ELR (cell line): ENCODE measurements around the gene WIZ.
A peak's percentile ranks its signal among the peaks of the same experiment; 100 is the strongest.
"Not testable (repeated sequence)": the region's sequence is repeated elsewhere in the genome, so short reads cannot be mapped to it uniquely, and the experiment has no call there.

Source experiments
- DNase-seq: peaks from one replicate; pipeline ENCODE4 v3.0.0-alpha.2; 2015; ENCODE audit warnings: low read depth

The WIZ gene, protein sequence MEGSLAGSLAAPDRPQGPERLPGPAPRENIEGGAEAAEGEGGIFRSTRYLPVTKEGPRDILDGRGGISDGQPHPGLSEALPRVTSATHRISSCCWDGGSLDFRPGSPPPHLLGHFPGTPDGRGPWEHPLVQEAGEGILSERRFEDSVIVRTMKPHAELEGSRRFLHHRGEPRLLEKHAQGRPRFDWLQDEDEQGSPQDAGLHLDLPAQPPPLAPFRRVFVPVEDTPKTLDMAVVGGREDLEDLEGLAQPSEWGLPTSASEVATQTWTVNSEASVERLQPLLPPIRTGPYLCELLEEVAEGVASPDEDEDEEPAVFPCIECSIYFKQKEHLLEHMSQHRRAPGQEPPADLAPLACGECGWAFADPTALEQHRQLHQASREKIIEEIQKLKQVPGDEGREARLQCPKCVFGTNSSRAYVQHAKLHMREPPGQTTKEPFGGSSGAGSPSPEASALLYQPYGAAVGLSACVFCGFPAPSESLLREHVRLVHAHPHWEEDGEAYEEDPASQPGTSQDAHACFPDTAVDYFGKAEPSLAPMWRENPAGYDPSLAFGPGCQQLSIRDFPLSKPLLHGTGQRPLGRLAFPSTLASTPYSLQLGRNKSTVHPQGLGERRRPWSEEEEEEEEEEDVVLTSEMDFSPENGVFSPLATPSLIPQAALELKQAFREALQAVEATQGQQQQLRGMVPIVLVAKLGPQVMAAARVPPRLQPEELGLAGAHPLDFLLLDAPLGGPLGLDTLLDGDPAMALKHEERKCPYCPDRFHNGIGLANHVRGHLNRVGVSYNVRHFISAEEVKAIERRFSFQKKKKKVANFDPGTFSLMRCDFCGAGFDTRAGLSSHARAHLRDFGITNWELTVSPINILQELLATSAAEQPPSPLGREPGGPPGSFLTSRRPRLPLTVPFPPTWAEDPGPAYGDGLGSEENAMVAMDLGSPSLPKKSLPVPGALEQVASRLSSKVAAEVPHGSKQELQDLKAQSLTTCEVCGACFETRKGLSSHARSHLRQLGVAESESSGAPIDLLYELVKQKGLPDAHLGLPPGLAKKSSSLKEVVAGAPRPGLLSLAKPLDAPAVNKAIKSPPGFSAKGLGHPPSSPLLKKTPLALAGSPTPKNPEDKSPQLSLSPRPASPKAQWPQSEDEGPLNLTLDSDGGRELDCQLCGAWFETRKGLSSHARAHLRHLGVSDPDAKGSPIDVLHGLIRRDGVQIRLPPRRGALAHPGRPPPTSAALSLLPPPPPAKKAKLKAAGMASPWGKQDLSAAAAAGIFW (N-terminal part only)

DNA sequence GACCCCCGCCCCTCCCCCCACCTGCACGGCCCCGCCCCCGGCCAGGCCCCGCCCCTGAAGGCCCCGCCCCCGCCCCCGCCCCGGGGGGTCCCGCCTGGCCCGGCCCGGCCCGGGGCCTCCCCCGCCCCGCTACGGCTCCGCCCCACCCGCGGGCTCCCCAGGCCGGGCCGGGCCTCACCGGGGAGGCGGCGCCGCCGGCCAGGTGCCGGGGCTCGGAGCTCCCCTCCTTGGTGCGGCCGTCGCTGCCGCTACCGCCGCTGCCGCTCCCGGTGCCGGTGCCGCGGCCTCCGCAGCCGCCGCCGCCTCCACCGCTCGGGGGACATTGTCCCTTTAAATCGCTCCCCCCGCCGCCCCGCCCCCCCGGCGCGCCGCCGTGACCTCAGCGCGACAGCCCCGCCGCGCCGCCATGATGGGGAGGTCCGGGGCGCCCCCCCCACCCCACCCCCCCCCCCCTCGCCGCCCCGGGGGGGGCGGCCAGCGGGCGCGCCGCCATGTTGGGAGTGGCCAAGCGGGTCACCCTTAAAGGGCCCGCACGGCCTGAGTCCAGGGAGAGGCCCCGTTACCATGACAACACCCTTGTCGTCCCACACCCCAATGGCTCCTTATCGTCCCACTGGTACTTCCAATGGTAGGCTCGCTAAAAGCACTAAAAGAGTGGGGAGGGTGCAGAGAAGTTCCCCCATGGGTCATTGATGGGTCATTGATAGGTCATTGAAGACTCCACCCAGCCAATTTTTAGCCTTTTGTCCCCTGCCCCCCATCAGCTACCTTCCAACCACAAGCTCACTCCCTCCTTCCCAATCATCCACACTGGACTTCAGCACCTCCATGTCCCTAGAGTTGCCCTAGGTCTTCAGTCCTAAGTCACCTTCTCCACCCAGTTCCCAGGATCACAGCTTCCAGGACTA, at the start of gene WIZ:
Gene WIZ, minus strand, starts transcription at position 337 of the 908 bp plus-strand sequence. CDS start 1,649 bp downstream, outside the sequence.
- peak; percentile 80 for DNase-seq

DNA sequence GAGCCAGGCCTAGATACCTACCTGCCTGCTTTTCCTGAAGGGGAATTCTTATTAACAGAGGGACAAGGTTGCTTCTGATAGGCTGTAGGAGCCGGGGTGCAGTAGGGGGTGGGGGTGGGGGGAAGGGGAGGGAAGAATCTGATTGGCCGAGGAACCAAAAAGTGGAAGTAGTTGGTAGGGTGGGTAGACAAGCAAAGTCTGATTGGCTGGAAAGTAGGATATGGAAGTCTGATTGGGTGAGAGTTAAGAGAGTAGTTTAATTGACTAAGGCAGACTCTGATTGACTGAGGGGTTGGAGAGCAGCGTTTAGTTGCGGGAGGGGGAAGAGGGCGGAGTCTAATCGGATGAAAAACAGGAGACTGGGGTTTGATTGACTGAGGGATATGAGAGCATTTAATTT, 49.2 kb upstream of the WIZ start:
- DNase-seq, result no peak

DNA sequence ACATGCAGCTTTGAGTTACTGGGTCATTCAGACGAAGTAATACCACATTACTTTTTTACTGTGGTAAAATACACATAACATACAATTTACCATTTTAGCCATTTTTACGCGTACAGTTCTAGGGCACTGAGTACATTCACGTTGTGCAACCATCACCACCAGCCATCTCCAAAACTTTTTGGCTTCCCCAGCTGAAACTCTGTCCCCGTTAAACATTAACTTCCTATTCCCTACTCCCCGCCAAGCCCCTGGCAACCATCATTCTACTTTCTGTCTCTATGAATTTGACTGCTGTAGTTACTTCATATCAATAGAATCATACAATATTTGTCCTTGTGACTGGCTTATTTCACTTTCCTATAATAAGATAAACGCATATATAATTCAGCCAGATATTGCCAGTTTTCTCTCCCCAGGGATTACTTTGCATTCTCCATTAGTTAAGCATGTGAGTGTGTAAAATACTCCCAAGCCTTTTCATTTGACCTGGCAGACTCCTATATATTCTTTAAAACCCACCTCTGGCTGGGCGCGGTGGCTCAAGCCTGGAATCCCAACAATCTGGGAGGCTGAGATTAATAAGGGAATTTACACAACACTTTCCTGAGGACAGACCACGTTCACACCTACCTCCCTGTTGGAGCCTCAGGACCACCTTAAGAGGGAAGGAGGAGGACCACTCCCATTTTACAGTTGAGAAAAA, 48.6 kb upstream of the WIZ start:
- DNase-seq, result no peak

DNA sequence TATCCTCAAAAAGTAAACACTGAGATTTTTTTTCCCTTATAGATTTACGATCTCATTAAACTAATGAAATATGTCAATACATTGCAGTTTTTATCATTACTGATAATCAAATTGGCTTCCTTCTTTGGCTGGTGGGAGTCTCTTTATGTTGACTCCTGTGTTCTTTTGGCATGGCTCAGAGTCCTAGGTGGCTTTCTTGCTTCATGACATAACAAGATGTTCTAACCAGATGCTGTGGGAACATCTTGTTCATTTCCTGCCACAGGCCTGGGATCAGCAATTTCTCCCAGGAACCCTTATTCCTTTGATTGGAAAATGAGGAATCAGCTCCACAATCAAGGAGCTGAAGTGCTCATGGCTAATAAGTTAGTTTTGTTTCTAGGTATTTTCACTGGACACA, 45.4 kb upstream of the WIZ start:
- DNase-seq, result no peak

DNA sequence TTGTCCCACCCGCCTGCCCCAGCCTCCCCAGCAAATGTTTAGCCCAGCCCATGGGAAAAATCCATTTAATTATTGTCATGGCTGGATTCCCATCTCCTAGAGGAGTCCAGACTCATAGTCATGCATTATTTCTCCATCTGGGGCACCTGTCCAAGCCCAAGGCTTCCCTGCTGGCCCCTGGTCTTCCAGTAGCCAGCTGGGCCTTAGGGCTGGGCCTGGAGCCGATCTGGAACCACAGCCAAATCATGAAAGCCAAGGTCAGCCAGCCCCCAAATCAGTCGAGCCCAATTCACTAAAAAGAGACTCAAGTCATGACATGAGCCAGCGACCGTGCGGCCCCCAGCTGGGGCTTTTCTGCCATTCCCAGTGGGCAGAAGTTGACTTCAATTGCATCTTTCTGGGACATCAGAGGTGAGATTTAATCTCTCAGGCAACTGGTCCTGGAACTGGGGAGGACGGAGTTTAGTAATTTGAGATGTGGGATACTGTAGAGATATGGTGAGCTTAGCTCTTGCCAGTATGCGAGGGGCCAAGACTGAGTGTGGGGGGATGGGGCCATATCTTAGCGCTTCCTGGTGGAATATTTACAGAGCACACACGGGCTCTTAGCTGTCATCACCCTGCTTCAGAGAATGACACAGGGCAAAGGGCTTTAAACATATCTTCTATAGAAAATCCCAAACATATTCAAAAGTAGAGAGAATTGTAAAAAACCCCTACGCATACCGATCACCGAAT, 38.9 kb upstream of the WIZ start:
- DNase-seq, result no peak

DNA sequence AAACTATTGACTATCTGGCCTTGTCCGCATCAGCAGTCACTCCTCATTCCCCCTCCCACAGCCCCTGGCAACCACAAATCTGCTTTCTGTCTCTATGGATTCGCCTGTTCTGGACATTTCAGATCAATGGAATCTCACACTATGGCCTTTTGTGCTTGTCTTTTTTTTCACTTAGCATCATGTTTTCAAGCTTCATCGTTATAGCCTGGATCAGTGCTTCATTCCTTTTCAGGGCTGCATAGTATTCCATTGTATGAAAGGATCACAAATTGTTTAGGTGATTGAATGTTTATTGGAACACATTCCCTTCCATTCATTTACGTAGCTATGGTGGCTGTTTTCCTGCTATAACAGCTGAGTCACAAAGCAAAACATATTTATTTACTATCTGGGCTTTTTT, 37.3 kb upstream of the WIZ start:
- no peak for DNase-seq

DNA sequence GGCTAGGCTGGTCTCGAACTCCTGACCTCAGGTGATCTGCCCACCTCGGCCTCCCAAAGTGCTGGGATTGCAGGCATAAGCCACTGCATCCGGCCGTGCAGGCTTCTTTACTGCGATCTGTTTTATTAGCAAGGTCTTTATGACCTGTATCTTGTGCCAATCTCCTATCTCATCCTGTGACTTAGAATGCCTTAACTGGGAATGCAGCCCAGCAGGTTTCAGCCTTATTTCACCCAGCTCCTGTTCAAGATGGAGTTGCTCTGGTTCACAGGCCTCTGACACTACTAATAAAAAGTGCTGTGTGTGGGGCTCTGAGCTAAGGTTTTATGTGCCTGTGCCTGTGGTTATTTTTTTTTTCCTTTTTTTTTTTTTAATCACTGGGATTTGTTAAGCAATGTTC, 36.0 kb upstream of the WIZ start:
- DNase-seq, result not testable (repeated sequence)

DNA sequence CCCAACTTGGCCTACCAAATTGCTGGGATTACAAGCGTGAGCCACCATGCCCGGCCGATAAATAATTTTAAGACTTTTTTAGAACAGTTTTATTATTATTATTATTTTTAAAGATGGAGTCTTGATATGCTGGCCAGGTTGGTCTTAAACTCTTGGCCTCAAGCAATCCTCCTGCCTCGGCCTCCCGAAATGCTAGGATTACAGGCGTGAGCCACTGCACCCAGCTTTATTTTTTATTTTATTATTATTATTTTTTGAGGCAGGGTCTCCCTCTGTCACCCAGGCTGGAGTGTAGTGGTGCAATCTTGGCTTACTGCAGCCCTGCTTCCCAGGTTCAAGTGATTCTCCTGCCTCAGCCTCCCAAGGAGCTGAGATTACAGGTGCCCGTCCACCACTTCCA, 31.2 kb upstream of the WIZ start:
- not testable (repeated sequence) for DNase-seq

DNA sequence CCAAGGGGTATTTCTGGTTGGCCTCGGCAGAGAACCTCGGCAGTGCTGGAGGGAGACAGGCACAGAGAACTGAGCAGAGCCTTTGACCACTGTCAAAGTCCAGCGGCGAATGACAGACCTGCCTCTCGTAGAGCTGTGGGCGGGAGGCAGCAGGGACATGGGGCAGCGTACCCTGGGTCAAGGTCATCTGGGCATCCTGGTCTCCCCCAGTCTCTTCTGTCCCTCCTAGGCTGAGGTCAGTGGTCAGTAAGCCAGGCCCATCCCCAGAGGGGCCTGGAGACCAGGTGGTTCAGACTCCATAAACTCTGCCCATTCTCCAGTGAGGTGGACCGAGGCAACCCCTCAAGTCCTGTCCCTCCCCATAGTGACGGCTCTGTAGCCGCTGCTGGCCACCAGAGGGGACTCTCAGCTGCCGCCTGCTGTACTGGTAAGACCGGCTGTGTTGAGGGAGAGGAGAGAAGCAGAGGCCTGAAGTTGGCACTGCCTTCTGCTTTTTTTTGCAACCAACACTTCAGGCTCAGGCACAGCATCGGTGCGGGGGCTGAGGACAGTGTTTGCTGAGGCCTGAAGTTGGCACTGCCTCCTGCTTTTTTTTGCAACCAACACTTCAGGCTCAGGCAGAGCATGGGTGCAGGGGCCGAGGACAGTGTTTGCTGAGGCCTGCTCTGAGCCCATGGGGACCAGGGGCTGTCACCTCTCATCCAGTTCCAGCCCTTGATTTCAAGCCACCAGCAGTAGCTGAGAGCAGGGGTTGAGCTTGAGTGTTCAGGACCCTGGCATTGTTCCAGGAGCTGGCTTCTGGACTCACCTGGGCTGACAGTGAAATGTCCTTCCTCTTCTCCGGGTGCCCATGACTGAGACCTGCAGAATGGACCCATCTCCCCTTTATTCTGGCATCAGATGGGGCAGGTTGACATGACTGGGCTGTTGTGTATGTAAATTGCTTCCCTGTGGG, 29.9 kb upstream of the WIZ start, which contains the start of gene PGLYRP2:
Gene PGLYRP2, minus strand, starts transcription at position 111 of the 955 bp plus-strand sequence. CDS start 130 bp downstream, outside the sequence.
- DNase-seq, result peak; percentile 17

DNA sequence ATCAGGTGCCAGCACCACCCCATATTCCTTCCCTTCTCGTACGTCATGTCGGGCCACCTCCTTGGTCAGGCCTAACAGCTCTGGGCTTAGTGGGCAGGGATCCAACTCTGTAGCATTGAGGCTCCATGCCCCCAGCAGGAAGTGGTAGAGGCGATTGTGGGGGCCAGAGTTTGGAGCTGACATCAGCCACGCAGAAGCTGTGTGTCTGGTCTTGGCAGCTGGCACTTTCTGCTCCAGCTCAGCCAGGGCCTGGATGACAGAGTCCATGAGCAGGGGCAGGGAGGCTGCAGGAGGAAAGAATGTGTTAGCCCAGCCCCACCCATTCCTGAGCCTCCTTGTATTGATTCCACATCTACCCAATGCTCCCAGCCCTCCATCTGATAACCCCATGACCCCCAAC, 26.6 kb upstream of the WIZ start:
- DNase-seq, result no peak

DNA sequence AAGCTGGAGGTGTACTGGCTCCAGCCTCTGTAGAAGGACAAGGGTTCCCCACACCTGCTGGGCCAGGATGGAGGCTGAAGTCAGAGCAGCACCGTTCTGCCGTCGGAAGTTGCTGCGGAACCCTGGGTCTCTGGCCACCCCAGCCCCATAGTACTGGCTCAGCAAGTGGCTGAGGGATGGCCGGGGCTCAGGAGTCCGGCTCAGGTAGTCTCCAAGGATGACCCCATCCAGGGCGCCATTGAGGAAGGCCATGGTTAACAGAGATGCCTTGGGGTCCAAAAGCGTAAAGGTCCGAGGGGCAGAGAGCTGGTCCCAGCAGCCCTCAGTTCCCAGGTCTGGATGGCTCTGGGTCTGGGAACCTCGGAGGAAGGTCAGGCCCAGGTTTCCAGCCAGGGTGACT, 25.9 kb upstream of the WIZ start:
- no peak for DNase-seq

DNA sequence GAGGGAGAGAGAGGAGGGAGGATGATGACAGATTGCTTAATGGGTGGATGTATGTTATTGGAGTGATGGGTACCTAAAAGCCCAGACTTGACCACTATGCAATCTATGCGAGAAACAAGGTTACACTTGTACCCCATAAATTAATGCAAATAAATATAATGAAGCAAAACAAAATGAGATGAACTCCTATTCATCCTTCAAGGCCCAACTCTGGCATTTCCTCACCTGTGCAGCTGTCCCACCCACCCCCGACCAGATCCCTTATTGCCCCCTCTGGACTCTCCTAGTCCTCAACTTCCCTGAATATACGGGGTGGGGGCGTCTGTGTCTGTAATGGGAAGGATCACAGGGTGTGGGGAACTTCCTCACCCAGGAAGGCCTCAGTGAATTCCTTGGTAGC, 25.4 kb upstream of the WIZ start:
- no peak for DNase-seq

DNA sequence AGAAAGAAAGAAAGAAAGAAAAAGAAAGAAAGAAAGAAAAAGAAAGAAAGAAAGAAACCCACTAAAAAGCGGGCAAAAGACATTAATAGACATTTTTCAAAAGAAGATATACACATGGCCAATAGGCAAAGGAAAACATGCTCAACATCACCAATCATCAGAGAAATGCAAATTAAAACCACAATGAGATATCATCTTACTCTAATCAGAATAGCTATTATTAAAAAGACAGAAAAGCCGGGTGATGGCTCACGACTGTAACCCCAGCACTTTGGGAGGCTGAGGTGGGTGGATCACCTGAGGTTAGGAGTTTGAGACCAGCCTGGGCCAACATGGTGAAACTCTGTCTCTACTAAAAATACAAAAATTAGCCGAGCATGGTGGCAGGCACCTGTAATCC, 24.1 kb upstream of the WIZ start:
- DNase-seq, result not testable (repeated sequence)

DNA sequence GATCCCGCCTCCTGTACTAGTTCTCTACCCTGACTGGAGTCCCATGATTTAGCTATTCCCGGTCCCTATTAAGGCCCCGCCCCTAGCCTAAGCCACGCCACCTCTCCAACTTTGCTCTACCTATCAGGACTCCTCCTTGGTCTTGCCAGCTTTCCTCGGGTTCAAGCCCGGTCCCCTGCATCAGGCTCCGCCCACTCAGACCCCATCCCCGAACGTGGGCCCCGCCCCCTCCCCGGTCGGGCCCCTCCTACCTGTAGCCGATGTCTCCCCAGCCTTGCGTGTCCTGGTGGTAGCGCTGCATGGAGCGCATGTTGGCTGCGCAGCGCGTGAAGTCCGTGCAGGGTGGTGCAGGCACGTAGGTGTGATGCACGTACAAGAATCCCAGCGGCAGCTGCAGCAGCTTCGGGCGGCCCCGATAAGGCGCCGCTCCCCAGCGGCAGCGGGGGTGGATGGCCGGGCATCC, 21.9 kb upstream of the WIZ start:
- no peak for DNase-seq

DNA sequence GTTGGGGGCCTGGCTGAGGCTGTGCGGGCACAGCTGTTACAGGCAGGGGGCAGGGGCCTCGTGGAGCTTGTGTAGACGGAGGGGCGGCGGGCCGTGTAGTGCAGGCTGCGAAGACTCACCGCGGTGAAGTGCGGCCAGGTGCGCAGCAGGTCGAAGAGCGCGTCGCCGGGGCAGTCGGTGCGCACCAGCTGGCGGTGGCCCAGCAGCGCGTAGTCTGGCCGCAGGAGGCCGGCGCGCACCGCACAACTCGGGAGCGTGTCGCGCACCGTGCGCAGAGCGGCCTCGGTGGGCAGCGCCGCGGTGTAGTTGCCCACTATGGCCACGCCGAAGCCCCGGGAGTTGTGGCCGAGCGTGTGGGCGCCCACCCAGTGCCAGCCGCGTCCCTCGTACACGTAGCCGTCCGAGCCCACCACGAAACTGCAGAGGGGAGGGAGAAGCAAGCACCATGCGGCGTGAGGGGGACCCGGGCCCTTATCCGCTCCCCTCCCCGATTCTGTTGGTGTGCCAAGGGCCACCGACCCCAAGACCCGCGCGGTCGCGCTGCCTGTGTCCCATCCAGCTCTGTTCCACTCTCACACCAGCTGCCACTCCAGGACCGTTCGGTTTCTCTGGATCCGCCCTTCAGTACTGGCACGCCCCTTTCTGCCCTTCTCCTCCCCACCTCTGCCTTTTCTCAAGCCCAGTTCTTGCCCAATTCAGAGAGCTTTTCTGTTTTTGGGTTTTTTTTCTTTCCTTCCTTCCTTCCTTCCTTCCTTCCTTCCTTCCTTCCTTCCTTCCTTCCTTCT, 19.9 kb upstream of the WIZ start:
- DNase-seq, result no peak

DNA sequence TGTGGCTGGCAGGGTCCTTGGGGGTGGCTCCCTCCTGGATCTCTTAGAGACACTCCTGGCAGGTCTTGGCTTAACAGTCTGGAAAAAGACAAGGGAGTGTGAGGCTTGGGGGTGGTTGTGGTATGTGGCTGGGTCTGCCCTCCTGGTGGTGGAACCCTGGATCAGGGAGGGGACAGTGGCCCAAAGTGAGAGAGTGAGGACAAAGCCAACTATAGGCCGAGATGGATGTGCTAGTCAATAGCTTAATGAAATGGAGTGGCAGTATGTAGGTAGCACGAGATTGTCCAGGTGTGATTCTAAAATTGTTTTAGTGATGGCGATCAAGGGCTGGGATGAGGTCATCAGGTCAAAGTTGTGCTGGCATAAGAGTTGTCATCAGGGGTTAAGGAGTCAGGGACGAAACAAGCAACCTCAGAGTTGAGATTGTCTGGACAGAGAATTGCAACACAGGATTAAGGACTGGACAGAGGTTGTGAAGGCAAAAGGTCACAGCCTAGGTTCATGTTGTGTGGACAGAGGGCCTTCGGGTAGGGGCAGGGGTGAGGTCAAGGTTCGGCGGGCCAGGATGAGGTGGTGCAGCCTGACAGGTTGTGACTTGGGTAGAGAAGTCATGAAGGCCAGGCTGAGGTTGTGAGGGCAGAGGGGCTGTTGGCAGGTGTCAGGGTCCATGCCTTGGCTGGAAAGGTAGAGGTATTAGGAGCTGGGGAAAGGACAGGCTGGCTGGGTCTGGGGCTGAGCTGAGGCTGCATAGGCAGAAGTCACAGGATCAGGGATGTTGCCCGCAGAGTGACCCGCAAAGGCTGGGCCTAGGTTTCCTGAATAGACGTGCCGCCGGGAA, 19.1 kb upstream of the WIZ start:
- no peak for DNase-seq

DNA sequence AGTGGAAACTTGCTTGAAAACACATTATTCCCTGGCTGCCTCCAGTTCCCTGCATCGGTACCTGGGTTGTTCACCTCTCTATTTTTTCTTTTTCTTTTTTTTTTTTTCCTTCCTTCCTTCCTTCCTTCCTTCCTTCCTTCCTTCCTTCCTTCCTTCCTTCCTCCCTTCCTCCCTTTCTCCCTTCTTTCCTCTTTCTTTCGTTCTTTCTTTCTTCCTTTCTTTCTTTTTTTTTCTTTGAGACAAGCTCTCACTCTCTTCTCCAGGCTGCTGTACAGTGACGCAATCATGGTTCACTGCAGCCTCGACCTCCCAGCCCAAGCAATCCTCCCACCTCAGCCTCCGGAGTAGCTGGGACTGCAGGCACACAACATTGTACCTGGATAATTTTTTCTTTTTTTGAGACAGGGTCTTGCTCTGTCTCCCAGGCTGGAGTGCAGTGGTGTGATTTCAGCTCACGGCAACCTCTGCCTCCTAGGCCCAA, 18.0 kb upstream of the WIZ start:
- no peak for DNase-seq
